Neural progenitor cell (in vitro differentiated cells): ENCODE measurements around the gene CNOT6L. TPM values are rescaled to one million over a fixed set of nuclear protein-coding genes. Genes with fewer than 3 reads are reported as not detected.

Source experiments
- DNase-seq: peaks from one replicate; pipeline ENCODE4 v3.0.0-alpha.2; 2016; ENCODE audit warnings: low spot score
- H2AFZ ChIP-seq: fragments of 200-600 bp; sonication (generic); replicated peaks from 2 replicates; pipeline ENCODE4 v1.6.1; 2016; ENCODE audit warnings: antibody characterized with exemption
- H3F3A ChIP-seq: fragments of 200-600 bp; sonication (generic); 2 replicates; pipeline ENCODE4 v1.6.1; 2016; ENCODE audit warnings: antibody characterized with exemption, low read depth
- H3K27ac ChIP-seq: fragments of 200-600 bp; sonication (generic); 2 replicates; pipeline ENCODE4 v1.5.1; 2016; ENCODE audit warnings: mild to moderate bottlenecking
- H3K27me3 ChIP-seq: fragments of 200-600 bp; sonication (generic); 2 replicates; pipeline ENCODE4 v1.6.1; 2016; ENCODE audit warnings: mild to moderate bottlenecking, moderate library complexity
- H3K36me3 ChIP-seq: fragments of 200-600 bp; sonication (generic); 2 replicates; pipeline ENCODE4 v1.5.1; 2016
- H3K4me1 ChIP-seq: fragments of 200-600 bp; sonication (generic); 2 replicates; pipeline ENCODE4 v1.6.1; 2016; ENCODE audit warnings: mixed run types
- H3K4me2 ChIP-seq: fragments of 200-600 bp; sonication (generic); 2 replicates; pipeline ENCODE4 v1.6.1; 2016
- H3K4me3 ChIP-seq: fragments of 200-600 bp; sonication (generic); 2 replicates; pipeline ENCODE4 v1.5.1; 2016
- H3K79me2 ChIP-seq: fragments of 200-600 bp; sonication (generic); 2 replicates; pipeline ENCODE4 v1.6.1; 2016; ENCODE audit warnings: low read depth
- H3K9ac ChIP-seq: fragments of 200-600 bp; sonication (generic); 2 replicates; pipeline ENCODE4 v1.6.1; 2016
- H3K9me3 ChIP-seq: fragments of 200-600 bp; sonication (generic); 2 replicates; pipeline ENCODE4 v1.5.1; 2016; ENCODE audit warnings: low read depth
- H4K20me1 ChIP-seq: fragments of 200-600 bp; sonication (generic); 2 replicates; pipeline ENCODE4 v1.6.1; 2016; ENCODE audit warnings: low read depth
- H3K27ac Mint-ChIP-seq: 3 replicates; pipeline ENCODE4 v1.8.0; 2021; ENCODE audit warnings: mixed read lengths
- H3K27me3 Mint-ChIP-seq: 2 replicates; pipeline ENCODE4 v1.8.0; 2022; ENCODE audit warnings: low read depth, mild to moderate bottlenecking, inconsistent platforms, moderate library complexity, mixed read lengths; ENCODE audit not compliant: insufficient read depth
- H3K36me3 Mint-ChIP-seq: 3 replicates; pipeline ENCODE4 v1.8.0; 2021; ENCODE audit warnings: mixed read lengths
- H3K4me1 Mint-ChIP-seq: 3 replicates; pipeline ENCODE4 v1.8.0; 2021; ENCODE audit warnings: mixed read lengths
- H3K4me3 Mint-ChIP-seq: 3 replicates; pipeline ENCODE4 v1.8.0; 2021; ENCODE audit warnings: mild to moderate bottlenecking, moderate library complexity, mixed read lengths
- H3K9me3 Mint-ChIP-seq: 3 replicates; pipeline ENCODE4 v1.8.0; 2020; ENCODE audit warnings: mixed read lengths
- EZH2 ChIP-seq: fragments of 200-600 bp; sonication (generic); IDR thresholded peaks from 2 replicates; pipeline ENCODE4 v1.6.1; 2017; ENCODE audit warnings: antibody characterized with exemption, mild to moderate bottlenecking, moderate library complexity
- EZH2phosphoT487 ChIP-seq: fragments of 200-600 bp; sonication (generic); IDR thresholded peaks from 2 replicates; pipeline ENCODE4 v1.6.1; 2017; ENCODE audit warnings: antibody characterized with exemption
- total RNA-seq: library from RNA; depleted of rRNA; stranded (reverse); fragments of >200 nt; gene quantifications from 2 replicates; pipeline ENCODE4 v1.2.3, GENCODE V29; 2015; ENCODE audit warnings: low replicate concordance
- TF ChIP-seq, protein P1 (sequence below): fragments of 200-600 bp; sonication (generic); IDR thresholded peaks from 2 replicates; pipeline ENCODE4 v1.5.1; 2017; ENCODE audit warnings: antibody characterized with exemption, mild to moderate bottlenecking

Gene CNOT6L
- total RNA-seq, 1 donor from 2014 or later: 7.5 TPM

DNA sequence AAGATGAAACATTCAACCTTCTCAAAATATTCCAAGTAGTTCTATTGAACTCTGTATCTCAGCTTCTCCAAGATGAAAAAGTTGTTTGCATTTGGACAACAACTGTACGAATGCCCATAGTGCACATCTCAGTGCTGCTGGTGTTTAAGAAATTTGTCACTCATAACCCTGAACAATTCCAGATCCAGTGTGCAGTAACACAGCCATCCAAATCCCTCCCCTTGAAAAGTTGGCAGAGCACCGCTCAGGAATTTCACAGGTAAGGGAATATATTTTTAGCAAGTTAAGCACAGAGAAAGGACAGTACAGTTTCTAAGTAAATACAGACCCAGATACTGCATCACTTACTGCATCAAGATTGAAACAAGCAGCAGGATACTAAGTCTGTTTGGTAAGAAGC is 104.7 kb downstream of the CNOT6L start:
- Mint-ChIP-seq H3K36me3 (no peaks in the 10 kb centered on the region), H3K27ac (no peak overlapping the region), H3K4me1 (peaks cover 25% of the 10 kb centered on the region), H3K27me3 (peaks cover 2% of the 10 kb centered on the region), H3K9me3 (no peaks in the 10 kb centered on the region), H3K4me3 (no peak overlapping the region)
- TF ChIP-seq EZH2 (no peak), EZH2phosphoT487 (no peak)
- TF ChIP-seq, protein P1, sequence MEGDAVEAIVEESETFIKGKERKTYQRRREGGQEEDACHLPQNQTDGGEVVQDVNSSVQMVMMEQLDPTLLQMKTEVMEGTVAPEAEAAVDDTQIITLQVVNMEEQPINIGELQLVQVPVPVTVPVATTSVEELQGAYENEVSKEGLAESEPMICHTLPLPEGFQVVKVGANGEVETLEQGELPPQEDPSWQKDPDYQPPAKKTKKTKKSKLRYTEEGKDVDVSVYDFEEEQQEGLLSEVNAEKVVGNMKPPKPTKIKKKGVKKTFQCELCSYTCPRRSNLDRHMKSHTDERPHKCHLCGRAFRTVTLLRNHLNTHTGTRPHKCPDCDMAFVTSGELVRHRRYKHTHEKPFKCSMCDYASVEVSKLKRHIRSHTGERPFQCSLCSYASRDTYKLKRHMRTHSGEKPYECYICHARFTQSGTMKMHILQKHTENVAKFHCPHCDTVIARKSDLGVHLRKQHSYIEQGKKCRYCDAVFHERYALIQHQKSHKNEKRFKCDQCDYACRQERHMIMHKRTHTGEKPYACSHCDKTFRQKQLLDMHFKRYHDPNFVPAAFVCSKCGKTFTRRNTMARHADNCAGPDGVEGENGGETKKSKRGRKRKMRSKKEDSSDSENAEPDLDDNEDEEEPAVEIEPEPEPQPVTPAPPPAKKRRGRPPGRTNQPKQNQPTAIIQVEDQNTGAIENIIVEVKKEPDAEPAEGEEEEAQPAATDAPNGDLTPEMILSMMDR: no peak
- Histone ChIP-seq H3K9me3 (no peaks in the 10 kb centered on the region), H3F3A (no peaks in the 10 kb centered on the region), H3K27me3 (no peaks in the 10 kb centered on the region), H3K79me2 (no peaks in the 10 kb centered on the region), H3K27ac (no peak overlapping the region), H2AFZ (no peak overlapping the region), H3K4me3 (no peak overlapping the region), H3K4me1 (no peaks in the 10 kb centered on the region), H3K4me2 (no peak overlapping the region), H3K36me3 (no peaks in the 10 kb centered on the region), H4K20me1 (no peaks in the 10 kb centered on the region), H3K9ac (no peak overlapping the region)
- no peak for DNase-seq

DNA sequence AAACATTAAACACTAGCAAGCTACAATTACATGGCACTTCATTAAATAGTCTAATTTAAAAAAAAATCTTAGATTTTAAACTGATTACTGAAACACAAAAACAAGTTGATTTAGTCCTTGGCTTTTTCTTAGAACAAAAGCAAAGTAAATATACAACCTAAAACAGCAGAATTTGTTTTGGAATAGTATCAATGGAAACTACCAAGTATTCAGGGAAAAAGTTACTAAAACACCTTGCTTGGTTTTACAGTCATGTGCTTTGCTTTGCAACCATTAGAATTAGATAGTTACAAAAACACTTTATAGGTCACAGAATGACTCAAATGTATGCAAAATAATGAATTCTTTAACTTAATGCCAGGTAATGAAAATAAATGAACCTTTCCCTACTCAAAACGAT is 105.3 kb downstream of the CNOT6L start:
- H3K4me1 ChIP-seq: no peaks in the 10 kb centered on the region
- no peaks in the 10 kb centered on the region for H3K9me3 ChIP-seq
- no peaks in the 10 kb centered on the region for H3F3A ChIP-seq
- no peaks in the 10 kb centered on the region for H3K79me2 ChIP-seq
- no peaks in the 10 kb centered on the region for H3K36me3 ChIP-seq
- no peak overlapping the region for H3K4me3 ChIP-seq
- H3K9ac ChIP-seq: no peak overlapping the region
- no peak for DNase-seq
- no peaks in the 10 kb centered on the region for H3K27me3 ChIP-seq
- Mint-ChIP-seq H3K27ac (no peak overlapping the region), H3K27me3 (peaks cover 2% of the 10 kb centered on the region), H3K9me3 (no peaks in the 10 kb centered on the region), H3K4me3 (no peak overlapping the region), H3K36me3 (no peaks in the 10 kb centered on the region), H3K4me1 (peaks cover 25% of the 10 kb centered on the region)
- H3K27ac ChIP-seq: no peak overlapping the region
- H3K4me2 ChIP-seq: no peak overlapping the region
- TF ChIP-seq, protein P1: no peak
- TF ChIP-seq EZH2phosphoT487 (no peak), EZH2 (no peak)
- H4K20me1 ChIP-seq: no peaks in the 10 kb centered on the region
- no peak overlapping the region for H2AFZ ChIP-seq

DNA sequence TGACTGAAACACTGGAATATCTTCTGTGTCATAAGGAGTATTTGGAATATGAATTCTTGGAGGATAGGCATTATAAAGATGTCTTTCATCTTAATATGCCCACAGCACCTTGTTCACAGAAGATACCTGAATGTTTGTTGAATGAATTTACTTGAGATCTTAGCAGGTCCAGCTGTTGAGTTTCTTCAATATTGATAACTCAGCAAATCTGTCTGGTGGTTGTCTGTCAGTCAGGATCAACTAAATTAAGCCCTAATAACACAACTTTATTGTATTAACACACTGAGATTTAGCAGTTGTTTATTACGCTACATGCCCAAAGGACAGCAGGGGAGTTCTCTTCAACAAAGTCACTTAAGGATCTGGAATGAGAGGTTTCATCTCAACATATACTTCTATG is 106.5 kb downstream of the CNOT6L start:
- Histone ChIP-seq H3K9ac (no peak overlapping the region), H3F3A (no peaks in the 10 kb centered on the region), H3K36me3 (no peaks in the 10 kb centered on the region), H3K9me3 (no peaks in the 10 kb centered on the region), H3K4me2 (no peak overlapping the region), H3K79me2 (no peaks in the 10 kb centered on the region), H3K27me3 (no peaks in the 10 kb centered on the region), H3K27ac (no peak overlapping the region), H4K20me1 (no peaks in the 10 kb centered on the region), H3K4me3 (no peak overlapping the region), H3K4me1 (no peaks in the 10 kb centered on the region), H2AFZ (no peak overlapping the region)
- Mint-ChIP-seq H3K9me3 (no peaks in the 10 kb centered on the region), H3K27me3 (peaks cover 2% of the 10 kb centered on the region), H3K4me3 (no peak overlapping the region), H3K4me1 (peaks cover 25% of the 10 kb centered on the region), H3K36me3 (no peaks in the 10 kb centered on the region), H3K27ac (no peak overlapping the region)
- TF ChIP-seq EZH2phosphoT487 (no peak), EZH2 (no peak)
- TF ChIP-seq, protein P1: no peak
- no peak for DNase-seq
